ENCODE measurements around the gene HTT. TPM values are rescaled to one million over a fixed set of nuclear protein-coding genes. Genes with fewer than 3 reads are reported as not detected.

The HTT gene
- polyA plus RNA-seq, 1 donor from 2014 or later: 11.5 TPM

GRCh38 chr4:3128058-3128457 is 53.6 kb downstream of the HTT start:
- H3K4me3 ChIP-seq (ENCODE audit: low read length): no peak overlapping the region
- no peaks in the 10 kb centered on the region for H3F3A ChIP-seq (ENCODE audit: insufficient read depth, low read length, poor library complexity, severe bottlenecking)
- no peaks in the 10 kb centered on the region for H3K79me2 ChIP-seq (replicated peaks; ENCODE audit: insufficient read depth, low read length)
- H2AFZ ChIP-seq (ENCODE audit: low read depth, low read length): no peak overlapping the region
- H3K9me2 ChIP-seq (ENCODE audit: insufficient read depth, low read length): no peaks in the 10 kb centered on the region
- H3K27me3 ChIP-seq (ENCODE audit: insufficient read depth, low read depth, low read length): no peaks in the 10 kb centered on the region
- H4K20me1 ChIP-seq (ENCODE audit: insufficient read depth): no peaks in the 10 kb centered on the region
- H3K9ac ChIP-seq (ENCODE audit: low read length): no peak overlapping the region
- H3K27ac ChIP-seq (ENCODE audit: low read length): no peak overlapping the region
- H3K36me3 ChIP-seq (ENCODE audit: insufficient read depth, low read length): peaks cover 24% of the 10 kb centered on the region
- no peak for TF ChIP-seq EP300 (conservative IDR thresholded peaks at IDR 0.05; ENCODE audit: poor library complexity, severe bottlenecking)
- TF ChIP-seq POLR2AphosphoS5 (IDR thresholded peaks at IDR 0.05): no peak
- no peak for TF ChIP-seq CTCF (IDR thresholded peaks at IDR 0.05; ENCODE audit: poor library complexity, severe bottlenecking)
- TF ChIP-seq REST (IDR thresholded peaks at IDR 0.05; ENCODE audit: borderline replicate concordance): no peak
- no peak for TF ChIP-seq SMC3 (conservative IDR thresholded peaks at IDR 0.05; ENCODE audit: poor library complexity)
- TF ChIP-seq EZH2 (IDR thresholded peaks at IDR 0.05; ENCODE audit: borderline replicate concordance, insufficient read depth, low read length, poor library complexity, severe bottlenecking): no peak
- TF ChIP-seq TAF1 (IDR thresholded peaks at IDR 0.05; ENCODE audit: low read depth): no peak
- no peak for TF ChIP-seq RAD21 (conservative IDR thresholded peaks at IDR 0.05)
- TF ChIP-seq MXI1 (conservative IDR thresholded peaks at IDR 0.05; ENCODE audit: poor library complexity, severe bottlenecking): no peak
- H3K4me2 ChIP-seq (ENCODE audit: low read length): no peak overlapping the region
- no peaks in the 10 kb centered on the region for H3K9me3 ChIP-seq (ENCODE audit: low read length)

DNA sequence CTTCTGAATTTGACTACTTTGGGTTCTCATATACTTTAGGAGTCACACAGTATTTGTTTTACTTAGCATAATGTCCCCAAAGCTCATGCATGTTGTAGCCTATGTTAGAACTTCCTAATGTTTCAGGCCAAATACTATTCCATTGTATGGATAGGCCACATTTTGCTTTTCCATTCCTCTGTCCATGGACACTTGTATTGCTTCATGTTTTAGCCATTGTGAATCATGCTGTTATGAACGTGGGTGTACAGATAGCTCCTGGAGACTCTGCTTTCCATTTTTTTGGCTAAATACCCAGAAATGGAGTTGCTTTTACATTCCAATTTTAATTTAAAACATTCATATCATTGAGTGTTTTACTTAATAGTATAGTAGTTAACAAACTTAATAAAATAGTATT is 54.5 kb downstream of the HTT start:
- H3K4me3 ChIP-seq (ENCODE audit: low read length): no peak overlapping the region
- no peaks in the 10 kb centered on the region for H3K27me3 ChIP-seq (ENCODE audit: insufficient read depth, low read depth, low read length)
- no peak overlapping the region for H3K27ac ChIP-seq (ENCODE audit: low read length)
- H2AFZ ChIP-seq (ENCODE audit: low read depth, low read length): no peak overlapping the region
- no peaks in the 10 kb centered on the region for H3K9me3 ChIP-seq (ENCODE audit: low read length)
- no peak overlapping the region for H3K9ac ChIP-seq (ENCODE audit: low read length)
- no peaks in the 10 kb centered on the region for H4K20me1 ChIP-seq (ENCODE audit: insufficient read depth)
- no peaks in the 10 kb centered on the region for H3K79me2 ChIP-seq (replicated peaks; ENCODE audit: insufficient read depth, low read length)
- H3F3A ChIP-seq (ENCODE audit: insufficient read depth, low read length, poor library complexity, severe bottlenecking): no peaks in the 10 kb centered on the region
- no peak for TF ChIP-seq SMC3 (conservative IDR thresholded peaks at IDR 0.05; ENCODE audit: poor library complexity)
- no peak for TF ChIP-seq EP300 (conservative IDR thresholded peaks at IDR 0.05; ENCODE audit: poor library complexity, severe bottlenecking)
- no peak for TF ChIP-seq TAF1 (IDR thresholded peaks at IDR 0.05; ENCODE audit: low read depth)
- TF ChIP-seq RAD21 (conservative IDR thresholded peaks at IDR 0.05): no peak
- no peak for TF ChIP-seq CTCF (IDR thresholded peaks at IDR 0.05; ENCODE audit: poor library complexity, severe bottlenecking)
- no peak for TF ChIP-seq REST (IDR thresholded peaks at IDR 0.05; ENCODE audit: borderline replicate concordance)
- no peak for TF ChIP-seq MXI1 (conservative IDR thresholded peaks at IDR 0.05; ENCODE audit: poor library complexity, severe bottlenecking)
- TF ChIP-seq POLR2AphosphoS5 (IDR thresholded peaks at IDR 0.05): no peak
- no peak for TF ChIP-seq EZH2 (IDR thresholded peaks at IDR 0.05; ENCODE audit: borderline replicate concordance, insufficient read depth, low read length, poor library complexity, severe bottlenecking)
- no peaks in the 10 kb centered on the region for H3K9me2 ChIP-seq (ENCODE audit: insufficient read depth, low read length)
- H3K36me3 ChIP-seq (ENCODE audit: insufficient read depth, low read length): peaks cover 29% of the 10 kb centered on the region
- H3K4me2 ChIP-seq (ENCODE audit: low read length): no peak overlapping the region
